HG03108 (cell line): ENCODE data around the gene TEX19.

Experiments used
- ATAC-seq: cut with Tn5 transposase; IDR thresholded peaks from one replicate; pipeline ENCODE4 v1.9.1; 2021; ENCODE audit warnings: moderate library complexity; ENCODE audit not compliant: unreplicated experiment

Gene TEX19

DNA sequence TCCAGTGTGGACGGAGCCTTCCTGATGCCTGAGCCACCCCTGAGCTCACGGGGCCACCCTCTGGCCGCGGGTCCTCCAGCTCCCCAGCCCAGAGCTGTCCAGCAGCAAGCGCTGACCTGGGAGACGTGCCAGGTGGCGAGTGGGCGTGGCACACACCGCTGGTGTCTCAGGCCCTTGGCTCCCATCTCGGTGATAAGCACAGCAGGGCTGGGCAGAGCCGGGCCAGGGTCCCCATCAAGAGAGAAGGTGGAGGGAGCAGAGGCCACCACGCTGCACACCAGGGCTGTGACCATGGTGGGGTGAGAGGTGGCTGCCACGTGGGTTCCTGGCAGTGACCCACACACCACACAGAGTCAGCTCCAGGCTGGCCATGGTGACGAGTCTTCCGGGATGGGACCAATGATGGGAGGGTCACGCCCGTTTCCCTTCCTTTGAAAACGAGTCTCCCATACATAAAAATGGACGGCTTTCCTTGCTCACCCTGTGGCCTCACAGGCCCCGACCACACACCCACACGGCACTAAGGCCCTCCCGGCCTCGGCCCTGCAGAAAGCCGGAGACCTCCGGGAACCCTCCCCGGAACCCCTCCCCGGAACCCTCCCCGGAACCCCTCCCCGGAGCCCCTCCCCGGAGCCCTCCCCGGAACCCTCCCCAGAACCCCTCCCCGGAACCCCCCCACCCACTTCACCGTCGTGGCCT, 29.3 kb downstream of the TEX19 start:
- no peak for ATAC-seq

DNA sequence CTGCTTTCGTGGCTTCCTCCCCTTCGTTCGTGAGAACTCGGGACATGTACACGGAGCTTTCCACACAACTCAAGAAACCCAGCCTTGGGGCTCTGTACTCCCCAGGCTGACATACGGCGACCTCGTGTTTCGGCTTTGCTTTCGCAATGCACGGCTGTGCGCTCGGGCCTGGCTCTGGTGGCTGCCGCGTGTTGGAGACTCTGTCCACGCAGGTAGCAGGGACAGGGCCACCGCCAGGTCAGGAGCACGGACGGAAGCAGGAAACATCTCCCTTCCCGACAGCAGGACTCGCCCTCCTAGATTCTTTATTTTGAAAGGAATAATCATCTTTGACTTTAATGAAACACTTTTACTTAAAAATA, 29.9 kb downstream of the TEX19 start:
- no peak for ATAC-seq

DNA sequence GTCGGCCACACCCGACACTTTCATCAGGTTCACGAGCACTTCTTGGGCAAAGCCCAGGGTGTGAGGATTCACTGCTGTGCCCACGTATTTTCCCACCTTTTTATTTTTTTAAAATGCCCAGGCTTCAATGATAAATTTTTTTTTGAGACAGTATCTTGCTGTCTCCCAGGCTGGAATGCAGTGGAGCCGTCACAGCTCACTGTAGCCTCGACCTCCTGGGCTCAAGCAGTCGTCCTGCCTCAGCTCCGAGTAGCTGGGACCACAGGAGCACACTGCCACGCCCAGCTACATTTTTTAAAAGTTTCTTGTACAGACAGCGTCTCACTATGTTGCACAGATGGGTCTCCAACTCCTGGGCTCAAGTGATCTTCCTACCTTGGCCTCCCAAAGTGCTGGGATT, 30.3 kb downstream of the TEX19 start:
- no peak for ATAC-seq

DNA sequence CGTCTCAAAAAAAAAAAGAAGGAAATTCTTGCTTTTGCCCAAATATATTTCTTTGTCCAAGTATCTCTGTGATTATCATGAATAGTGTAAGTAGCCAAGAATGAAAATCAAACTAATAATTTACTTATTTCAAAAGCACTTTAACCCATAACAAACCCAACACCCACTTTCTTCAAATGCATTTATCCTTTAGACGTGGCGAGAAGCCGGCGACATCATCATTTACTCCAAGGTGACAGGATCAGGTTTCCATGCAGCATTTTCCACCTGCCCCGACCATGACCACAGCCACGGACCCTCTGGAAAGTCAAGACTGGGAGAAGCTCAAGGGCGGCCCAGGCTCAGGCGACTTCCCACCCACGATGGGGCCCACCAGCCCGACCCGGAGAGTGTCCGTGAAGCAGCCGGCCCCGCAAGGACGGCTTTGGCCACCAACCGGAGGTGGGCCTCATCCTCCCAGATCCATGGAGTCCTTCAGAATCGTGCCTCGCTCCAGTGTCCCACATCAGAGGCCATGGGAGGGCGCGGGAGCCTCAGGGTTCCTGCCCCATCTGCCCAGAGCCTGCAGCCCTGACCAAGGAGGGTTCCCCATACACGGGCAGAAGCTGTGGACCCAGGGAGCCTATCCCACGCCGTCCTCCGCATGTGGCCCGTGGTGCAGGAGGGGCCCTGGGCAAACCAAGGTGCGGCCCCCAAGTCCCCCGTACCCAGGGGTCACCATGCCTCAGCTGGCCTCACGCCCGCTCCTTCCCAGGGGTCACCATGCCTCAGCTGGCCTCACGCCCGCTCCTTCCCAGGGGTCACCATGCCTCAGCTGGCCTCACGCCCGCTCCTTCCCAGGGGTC, 31.2 kb downstream of the TEX19 start:
- no peak for ATAC-seq

DNA sequence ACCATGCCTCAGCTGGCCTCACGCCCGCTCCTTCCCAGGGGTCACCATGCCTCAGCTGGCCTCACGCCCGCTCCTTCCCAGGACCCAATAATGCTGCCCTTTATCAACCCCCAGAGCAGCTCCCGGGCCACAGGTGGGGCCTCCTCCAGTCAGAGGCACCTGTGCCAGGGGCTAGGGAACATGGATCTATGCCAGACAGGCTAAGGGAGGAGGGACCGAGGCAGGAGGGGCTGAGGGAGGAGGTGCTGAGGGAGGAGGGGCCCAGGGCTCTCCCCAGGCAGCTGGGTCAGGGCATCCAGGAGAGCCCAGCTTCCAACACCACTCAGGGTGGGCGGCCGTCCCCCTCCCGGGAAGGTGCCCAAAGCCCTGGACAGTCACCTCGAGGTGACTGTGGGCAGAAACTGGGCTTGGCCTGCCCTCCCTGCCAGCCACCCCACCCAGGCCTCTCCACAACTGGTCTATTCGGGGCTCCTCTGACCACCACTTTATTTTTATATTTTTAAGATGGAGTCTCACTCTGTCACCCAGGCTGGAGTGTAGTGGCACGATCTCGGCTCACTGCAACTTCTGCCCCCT, 31.9 kb downstream of the TEX19 start:
- ATAC-seq, result no peak

DNA sequence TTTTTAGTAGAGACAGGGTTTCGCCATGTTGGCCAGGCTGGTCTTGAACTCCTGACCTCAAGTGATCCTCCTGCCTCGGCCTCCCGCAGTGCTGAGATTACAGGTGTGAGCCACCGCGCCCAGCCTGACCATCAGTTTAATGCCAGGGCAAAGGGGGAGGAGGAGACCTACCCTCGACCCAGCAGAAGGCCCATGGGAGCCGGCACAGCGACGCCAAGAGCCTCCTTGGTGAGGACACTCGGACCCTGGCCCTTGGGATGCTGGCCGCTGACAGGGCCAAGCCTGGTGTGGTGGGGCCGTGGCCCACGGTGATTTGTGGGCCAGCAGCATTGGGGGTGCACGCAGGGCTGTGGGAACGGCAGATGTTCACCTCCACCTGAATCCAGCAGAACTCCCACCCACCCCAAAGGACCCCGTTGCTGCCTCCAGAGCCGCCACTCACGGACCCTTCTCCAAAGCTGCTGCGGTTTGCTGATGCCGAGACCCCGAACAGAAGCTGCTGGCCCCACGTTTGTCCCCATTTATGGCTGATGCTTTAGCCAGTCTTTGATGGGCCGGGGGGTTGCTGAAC, 32.5 kb downstream of the TEX19 start:
- no peak for ATAC-seq

DNA sequence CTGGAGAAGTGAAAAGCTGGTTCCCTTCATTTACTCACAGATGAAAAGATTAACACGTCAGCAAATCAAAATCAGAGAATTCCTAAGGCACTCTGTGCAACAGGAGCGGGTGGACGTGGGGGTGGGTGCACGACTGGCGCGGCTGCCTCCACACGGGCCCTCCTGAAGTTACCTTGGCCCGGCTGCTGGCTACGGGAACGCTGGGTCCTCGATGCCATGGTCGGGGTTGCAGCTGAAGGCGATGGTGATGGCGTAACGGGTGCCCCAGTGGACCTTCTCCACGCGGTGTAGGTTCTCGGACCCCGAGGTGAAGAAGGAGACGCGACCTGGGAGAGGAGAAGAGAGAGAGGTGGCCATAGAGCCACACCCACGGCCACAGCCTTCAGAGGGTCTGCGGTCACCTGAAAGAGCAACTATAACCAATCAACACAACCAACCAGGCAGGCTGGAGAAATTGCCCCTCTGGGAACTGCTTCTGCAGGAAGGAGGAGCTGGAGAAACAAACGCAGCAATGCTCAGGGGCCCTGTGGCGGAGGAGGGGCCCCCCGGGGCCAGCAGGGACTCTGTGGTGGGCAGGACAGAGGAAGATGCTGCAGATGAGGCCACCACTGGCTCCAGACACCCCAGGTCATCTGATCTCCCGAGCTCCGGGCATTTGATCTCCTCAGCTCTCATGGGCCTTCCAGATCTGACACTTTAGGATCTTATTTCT, 33.3 kb downstream of the TEX19 start:
- no peak for ATAC-seq

DNA sequence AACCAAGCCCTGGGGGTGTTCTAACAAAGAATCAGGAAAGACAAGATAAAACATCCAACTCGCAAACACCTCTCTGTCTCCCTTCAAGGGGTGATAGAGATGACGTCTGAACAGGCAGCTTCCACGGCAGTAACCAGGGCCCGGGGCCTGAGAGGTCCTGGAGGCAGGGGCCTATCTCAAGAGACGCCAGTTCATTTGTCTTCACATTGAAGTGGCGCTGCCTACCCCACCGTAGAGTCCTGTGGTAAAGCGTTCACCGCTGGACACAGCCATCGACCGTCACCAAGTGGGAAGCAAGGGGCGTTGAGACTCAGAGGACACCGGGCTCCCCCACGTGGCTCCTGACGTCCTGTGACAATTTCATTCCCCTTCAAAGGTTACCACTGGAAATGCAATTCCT, 33.9 kb downstream of the TEX19 start:
- no peak for ATAC-seq

DNA sequence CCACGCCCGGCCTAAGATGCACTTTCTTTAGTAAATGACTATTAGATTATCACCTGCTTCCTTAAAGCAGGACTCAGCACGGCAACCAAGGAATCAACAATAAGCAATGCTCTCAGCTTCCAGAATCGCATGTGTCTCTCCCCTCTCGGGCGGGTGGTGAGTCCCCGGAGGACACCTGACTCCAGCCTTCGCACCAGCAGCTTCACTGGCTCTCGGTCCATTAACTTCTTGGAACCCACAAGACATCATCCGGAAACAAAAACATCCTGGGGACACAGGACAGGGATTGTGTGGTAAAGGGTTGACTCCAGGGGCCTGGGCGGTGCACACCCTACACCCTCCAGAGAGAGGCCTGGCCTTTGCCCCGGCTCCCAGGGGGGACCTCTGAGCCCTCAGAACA, 35.2 kb downstream of the TEX19 start:
- ATAC-seq, result no peak

DNA sequence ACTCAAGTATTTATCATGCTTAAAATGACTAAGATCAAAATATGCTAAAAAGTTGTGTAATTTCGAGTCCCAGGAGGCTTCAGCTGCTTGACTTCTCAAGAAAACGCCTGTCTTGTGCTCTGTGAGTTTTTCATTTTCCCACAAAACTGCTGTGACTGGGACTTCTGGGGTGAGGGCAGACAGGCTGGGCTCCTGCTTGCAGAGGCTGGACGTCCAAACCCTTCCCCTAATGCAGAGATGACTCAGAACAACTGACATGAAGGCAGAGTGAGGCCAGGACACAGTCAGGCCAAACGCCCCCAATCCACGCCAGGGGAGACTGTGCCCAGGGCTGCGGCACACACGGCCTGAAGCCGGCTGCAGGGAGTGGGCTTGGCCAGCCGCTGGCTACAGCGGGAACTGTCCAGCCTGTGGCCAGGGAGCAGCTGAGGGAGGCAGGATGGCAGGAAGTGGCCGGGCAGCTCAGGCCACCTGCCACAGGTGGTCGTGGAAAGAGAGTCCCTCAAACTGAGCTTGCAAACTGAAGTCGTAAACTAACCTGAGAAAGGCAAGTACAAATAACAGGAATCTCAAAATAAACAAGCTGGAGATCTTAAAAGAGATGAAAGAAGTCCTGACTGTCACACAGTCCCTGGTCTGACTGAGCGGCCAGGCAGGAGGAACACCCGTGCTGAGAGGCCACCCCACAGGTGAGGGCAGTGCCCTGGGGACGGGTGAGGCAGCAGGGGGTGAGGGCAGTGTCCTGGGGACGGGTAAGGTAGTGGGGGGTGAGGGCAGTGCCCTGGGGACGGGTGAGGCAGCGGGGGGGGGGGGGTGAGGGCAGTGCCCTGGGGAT, 37.8 kb downstream of the TEX19 start:
- ATAC-seq, result no peak

DNA sequence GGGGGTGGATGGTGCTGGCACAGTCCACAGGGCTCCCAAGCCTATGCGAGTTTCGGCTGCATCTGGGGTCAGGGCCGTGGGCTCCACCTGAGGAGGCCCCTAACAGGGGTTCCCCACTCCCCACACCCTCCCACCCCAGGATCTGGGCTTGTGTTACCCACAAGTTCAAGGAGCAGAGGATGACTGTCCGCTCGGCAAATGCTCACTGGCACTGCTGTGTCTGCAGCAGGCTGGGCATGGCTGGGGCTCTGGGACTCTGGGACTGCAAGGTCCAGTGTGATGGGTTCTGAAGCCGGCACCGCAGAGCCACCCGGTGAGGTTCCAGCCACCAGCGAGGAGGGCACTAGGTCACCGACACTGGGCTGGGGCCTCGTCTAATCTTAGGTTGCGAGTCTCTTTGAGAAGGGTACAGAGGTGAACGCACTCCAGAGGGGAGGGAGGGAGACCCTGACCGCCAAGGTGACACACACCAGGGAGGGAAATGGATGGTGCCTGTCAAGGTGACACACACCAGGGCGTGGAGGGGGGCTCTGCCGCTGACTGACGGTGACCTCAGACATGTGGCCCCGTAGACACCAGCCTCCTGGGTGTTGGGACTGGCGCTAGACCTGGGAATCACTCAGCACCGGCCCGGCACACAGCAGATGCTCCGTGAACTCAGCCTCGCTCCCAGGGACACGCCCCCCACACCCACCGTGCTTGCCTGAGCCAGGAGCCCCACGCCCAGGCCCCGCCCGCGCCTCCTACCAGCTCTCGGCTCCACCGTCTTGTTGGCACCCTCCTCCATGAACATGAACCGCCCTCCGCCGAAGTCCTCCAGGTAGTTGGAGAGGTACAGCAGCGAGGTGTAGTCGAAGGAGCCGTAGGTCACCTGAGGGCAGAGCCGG, 38.6 kb downstream of the TEX19 start:
- ATAC-seq, result no peak

DNA sequence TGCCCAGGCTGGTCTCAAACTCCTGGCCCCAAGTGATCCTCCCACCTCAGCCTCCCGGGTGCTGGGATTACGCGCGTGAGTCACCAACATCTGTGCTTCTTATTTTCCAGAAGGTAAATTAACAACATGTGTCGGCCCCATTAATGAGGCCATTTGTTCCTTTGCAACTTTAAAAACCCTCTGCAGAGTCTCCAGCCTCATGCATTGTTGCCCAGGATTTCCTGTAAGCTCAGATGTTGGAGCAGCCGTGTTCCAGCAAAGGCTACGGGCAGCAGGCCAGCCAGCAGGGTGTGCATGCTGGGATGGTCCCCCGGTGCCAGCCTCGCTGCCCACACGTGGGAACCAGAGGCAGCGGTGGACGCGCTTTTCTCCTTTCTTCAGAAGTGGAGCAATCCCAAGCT, 40.0 kb downstream of the TEX19 start:
- no peak for ATAC-seq

DNA sequence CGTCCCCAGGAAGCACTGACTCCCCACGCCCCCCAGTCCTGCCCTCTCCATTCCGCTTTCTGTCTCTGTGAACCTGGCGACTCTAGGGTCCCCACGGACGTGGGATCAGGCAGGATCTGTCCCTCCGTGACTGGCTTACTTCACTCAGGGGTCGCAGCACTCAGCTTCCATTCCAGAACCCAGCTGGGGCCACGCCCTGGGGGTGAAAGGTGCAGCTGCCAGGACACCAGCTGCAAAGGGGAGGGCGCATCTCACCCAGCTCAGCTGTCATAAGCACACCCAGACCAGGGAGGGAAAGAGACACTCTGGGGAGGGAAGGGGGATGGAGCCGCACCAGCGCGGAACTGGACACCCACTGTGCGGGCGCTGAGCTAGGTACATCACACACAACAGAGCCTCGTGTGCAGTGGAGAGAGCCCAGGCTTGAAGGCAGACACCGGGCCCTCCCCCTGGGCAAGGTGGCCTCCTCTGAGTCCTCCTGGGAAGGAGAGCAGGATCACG, 40.6 kb downstream of the TEX19 start:
- ATAC-seq, result no peak

DNA sequence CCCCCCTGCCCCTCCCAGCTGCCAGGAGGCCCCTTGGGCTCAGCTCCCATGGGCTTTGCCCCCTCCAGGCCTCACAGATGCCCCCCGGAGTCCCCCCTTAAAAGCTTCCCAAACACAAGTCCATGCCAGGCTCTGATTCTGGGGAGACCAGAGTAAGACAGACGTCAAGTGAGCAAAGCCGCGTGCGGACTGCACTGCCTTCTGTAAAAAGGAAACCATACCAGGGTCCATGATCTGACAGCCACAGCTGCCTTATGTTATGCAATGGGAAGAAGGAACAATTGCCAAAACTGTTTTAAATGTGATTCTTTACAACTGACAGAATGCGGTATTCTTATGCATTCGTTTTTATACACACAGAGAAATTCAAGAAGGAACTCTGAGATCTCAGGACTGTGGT, 41.2 kb downstream of the TEX19 start:
- no peak for ATAC-seq

DNA sequence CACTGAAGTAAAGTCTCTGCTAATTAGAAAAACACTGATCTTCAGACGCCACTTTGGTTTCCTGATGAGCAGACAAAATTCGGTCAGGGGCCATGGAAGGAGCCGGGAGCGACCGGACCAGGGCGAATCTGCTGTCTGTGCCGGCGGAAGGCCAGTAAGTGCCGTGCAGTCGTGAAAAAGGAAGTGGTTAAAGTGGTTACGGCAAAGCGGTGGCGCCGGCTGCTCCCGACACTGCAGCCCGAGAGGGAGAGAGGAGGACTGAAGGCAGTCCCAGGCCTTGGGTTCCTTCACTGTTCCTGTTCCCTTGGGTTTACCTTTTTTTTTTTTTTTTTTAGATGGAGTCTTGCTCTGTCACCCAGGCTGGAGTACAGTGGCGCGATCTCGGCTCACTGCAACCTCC, 41.8 kb downstream of the TEX19 start:
- ATAC-seq, result peak; percentile 45

DNA sequence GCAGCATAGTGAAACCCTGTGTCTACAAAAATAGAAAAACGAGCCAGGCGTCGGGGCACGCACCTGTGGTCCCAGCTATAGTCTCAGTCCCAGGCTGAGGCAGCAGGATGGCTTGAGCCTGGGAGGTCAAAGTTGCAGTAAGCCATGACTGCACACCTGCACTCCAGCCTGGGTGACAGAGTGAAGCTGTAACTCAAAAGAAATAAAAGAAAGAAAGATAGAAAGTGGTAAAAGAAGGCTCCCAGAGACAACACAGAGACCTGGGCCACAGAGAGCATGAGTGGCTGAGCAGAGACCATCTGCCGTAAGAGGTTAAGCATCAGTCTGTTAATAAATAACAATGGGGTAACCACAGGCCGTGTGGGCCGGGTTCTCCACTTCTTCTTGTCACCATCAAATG, 43.8 kb downstream of the TEX19 start:
- ATAC-seq, result peak; percentile 75

DNA sequence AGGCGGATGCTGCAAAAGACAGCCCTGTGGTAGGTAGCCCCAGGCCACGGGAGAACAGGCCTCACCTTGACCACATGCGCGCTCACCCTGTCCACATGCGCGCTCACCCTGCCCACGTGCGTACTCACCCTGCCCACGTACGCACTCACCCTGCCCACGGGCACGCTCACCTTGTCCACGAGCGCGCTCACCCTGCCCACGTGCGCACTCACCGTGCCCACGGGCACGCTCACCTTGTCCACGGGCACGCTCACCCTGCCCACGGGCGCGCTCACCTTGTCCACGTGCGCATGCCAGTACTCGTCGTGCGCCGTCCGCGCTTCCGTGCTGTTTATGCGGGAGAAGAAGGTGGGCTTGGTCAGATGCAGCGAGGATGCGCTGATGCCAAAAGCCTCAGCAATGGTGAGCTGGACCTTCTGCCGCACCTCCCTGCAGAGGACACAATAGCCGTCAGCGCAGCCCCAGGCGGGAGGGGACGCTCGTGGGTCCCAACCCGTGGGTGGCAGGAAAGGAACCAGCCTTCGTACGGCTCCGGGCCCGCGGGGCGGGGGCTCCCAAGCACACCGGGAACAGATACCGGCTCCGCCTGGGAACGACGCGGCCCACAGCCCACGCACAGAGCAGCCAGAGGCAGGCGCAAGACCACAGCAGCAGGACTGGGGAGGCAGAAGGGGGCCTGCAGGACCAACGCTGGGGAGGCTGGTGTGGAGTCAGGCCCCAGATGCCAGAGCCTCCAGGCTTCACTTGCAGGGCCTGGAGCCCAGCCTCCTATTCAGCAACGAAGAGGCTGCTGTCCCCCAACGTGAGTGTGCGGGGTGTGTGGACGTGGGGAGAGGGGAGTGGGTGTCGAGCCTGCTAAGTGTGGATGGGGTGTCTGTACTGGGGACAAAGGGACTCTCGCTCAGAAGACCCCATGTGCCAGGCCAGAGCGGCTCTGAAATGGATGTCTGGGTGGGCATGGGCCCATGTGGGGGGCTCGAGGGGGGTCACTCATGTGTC, 44.9 kb downstream of the TEX19 start:
- ATAC-seq, result no peak

DNA sequence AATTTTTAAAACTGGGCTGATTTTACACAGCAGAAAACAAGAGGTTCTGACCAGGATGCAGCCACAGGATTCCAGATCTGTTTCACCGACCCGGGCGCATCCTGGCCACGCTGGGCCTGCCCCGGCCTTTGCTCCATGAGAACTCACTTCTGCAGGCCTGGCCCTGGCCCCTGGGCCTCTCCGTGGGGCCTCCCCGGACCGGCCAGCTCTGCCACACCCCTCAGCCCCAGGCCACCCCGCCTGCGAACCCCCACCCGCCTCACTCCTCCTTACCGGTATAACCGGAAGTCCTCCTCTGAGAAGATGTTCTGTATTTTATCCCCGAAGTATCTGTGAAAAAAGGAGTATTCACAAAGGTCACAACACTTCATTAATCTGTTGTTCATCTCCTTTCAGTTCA, 46.0 kb downstream of the TEX19 start:
- no peak for ATAC-seq
